SK-N-SH treated with all-trans-retinoic acid at 6 μM for 48 hours (cell line): ENCODE results near the gene OST4.

Source experiments
- ARNTL ChIP-seq: fragments of 450-650 bp; formaldehyde crosslinking; IDR thresholded peaks from 2 replicates; pipeline ENCODE4 v1.5.0; 2020; ENCODE audit warnings: low read depth, mild to moderate bottlenecking, moderate library complexity, borderline replicate concordance
- CSDC2 ChIP-seq: fragments of 250-450 bp; sonication (Bioruptor Pico); IDR thresholded peaks from 2 replicates; pipeline ENCODE4 v1.5.0; 2020; ENCODE audit warnings: mild to moderate bottlenecking, moderate library complexity
- RARB ChIP-seq: fragments of 250-450 bp; sonication (Bioruptor Pico); IDR thresholded peaks from 2 replicates; pipeline ENCODE4 v1.8.0; 2021; ENCODE audit warnings: mild to moderate bottlenecking, moderate library complexity
- SNAI2 ChIP-seq: fragments of 250-450 bp; sonication (Bioruptor Pico); IDR thresholded peaks from 2 replicates; pipeline ENCODE4 v1.5.0; 2020; ENCODE audit warnings: mild to moderate bottlenecking, moderate library complexity
- TOX ChIP-seq: fragments of 250-450 bp; sonication (Bioruptor Pico); IDR thresholded peaks from 2 replicates; pipeline ENCODE4 v1.8.0; 2021; ENCODE audit warnings: mild to moderate bottlenecking, moderate library complexity, borderline replicate concordance
- ZC3H10 ChIP-seq: fragments of 250-450 bp; sonication (Bioruptor Pico); IDR thresholded peaks from 2 replicates; pipeline ENCODE4 v1.5.1; 2021; ENCODE audit warnings: mild to moderate bottlenecking, moderate library complexity
- ZFP3 ChIP-seq: fragments of 250-450 bp; sonication (Bioruptor Pico); IDR thresholded peaks from 2 replicates; pipeline ENCODE4 v1.5.0; 2020; ENCODE audit warnings: mild to moderate bottlenecking, moderate library complexity
- ZNF565 ChIP-seq: fragments of 450-650 bp; formaldehyde crosslinking; conservative IDR thresholded peaks from 2 replicates; pipeline ENCODE4 v1.5.0; 2020; ENCODE audit warnings: low read depth, mild to moderate bottlenecking, moderate library complexity
- ZNF70 ChIP-seq: fragments of 450-650 bp; formaldehyde crosslinking; IDR thresholded peaks from 2 replicates; pipeline ENCODE4 v1.5.0; 2020; ENCODE audit warnings: mild to moderate bottlenecking, moderate library complexity
- TF ChIP-seq, protein P1 (sequence below): fragments of 250-450 bp; sonication (Bioruptor Pico); IDR thresholded peaks from 2 replicates; pipeline ENCODE4 v1.5.1; 2020; ENCODE audit warnings: low read depth, mild to moderate bottlenecking, moderate library complexity

DNA sequence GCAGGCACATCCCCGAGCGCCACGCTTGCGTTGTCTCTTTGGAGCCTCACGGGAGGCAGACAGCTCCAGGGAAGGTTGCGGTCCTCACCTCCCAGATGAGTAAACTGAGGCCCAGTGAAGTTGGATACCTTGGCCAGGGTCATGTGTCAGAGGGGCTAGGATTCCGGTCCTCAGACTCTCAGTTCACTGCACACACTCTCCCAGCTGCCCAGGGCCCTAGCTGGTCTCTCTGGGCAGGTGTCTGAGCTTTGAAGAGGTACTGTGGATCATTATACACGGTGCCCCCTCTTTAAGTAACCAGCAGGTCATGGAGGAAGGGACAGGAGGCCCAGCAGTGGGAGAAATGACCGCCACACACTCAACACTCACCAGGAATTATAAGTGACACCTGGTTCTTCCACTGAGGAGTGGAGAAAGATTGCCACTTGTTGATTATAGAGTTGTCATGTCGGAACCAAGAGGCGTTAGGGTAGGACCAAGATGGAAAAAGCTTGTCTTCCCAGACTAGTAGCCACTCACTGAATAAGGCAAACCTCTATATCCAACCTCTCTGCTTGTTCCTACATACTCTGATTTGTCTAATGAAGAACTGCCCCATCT lies 38.1 kb downstream of the OST4 start:
- TF ChIP-seq ZNF565 (CRISPR knock-in tag) (no peak), ZFP3 (CRISPR knock-in tag) (no peak), CSDC2 (CRISPR knock-in tag) (no peak), ZNF70 (CRISPR knock-in tag) (no peak), ZC3H10 (no peak), RARB (CRISPR knock-in tag) (no peak), SNAI2 (CRISPR knock-in tag) (no peak), TOX (CRISPR knock-in tag) (no peak), ARNTL (CRISPR knock-in tag) (no peak)
- TF ChIP-seq, protein P1, sequence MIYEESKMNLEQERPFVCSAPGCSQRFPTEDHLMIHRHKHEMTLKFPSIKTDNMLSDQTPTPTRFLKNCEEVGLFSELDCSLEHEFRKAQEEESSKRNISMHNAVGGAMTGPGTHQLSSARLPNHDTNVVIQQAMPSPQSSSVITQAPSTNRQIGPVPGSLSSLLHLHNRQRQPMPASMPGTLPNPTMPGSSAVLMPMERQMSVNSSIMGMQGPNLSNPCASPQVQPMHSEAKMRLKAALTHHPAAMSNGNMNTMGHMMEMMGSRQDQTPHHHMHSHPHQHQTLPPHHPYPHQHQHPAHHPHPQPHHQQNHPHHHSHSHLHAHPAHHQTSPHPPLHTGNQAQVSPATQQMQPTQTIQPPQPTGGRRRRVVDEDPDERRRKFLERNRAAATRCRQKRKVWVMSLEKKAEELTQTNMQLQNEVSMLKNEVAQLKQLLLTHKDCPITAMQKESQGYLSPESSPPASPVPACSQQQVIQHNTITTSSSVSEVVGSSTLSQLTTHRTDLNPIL (CRISPR knock-in tag), result no peak
